ENCODE results near the gene CPE.

GRCh38 chr4:165383591-165384073, 4.8 kb downstream of the CPE start:
- TF ChIP-seq CTCF (IDR thresholded peaks at IDR 0.05) (no peak), POLR2AphosphoS5 (IDR thresholded peaks at IDR 0.05) (no peak), POLR2A (IDR thresholded peaks at IDR 0.05) (no peak), EP300 (IDR thresholded peaks at IDR 0.05; ENCODE audit: low read depth) (no peak)

All from transverse colon (tissue), 4 donors.